GM21390 (cell line): ENCODE results near the gene KCNQ2.

Experiments used
- ATAC-seq: cut with Tn5 transposase; IDR thresholded peaks from one replicate; pipeline ENCODE4 v1.9.1; 2021; ENCODE audit not compliant: unreplicated experiment

The KCNQ2 gene

DNA sequence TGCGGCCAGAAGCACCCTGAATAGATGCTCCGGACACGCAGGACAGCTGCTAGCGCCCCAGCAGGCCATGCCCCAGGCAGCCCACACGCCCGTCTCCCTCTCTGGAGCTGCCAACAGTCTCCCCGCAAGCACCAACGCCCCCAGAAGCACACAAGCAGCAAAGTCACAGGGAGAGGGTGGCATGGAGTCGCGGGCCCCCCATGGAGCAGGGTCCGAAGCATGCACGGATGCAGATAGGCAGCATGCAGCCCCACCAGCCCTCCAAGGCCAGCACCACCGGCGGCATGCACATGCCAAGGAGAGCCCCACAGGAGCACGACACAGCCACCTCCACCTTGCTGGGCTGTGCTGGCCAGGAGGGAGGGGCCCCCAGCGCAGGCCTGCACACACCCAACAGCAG lies 53.8 kb downstream of the KCNQ2 start:
- no peak for ATAC-seq

DNA sequence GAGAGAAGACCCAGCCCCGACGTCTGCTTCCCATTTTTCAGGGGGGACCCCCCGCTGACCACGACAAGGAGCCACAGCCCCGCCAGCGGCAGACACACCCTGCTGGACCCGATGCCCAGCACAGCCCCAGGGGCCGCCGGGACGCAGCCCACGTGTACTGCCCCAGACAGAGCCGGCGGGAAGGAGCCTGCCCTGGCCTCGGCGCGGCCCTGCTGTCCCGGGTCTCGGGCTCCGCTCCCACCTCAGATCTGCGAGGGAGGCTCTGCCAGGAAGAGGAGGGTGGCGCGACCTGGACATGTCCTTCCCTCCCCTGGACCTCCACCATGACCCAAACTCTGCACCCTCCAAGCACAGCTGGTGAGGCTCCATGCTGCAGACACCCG lies 54.7 kb downstream of the KCNQ2 start:
- ATAC-seq, result no peak

DNA sequence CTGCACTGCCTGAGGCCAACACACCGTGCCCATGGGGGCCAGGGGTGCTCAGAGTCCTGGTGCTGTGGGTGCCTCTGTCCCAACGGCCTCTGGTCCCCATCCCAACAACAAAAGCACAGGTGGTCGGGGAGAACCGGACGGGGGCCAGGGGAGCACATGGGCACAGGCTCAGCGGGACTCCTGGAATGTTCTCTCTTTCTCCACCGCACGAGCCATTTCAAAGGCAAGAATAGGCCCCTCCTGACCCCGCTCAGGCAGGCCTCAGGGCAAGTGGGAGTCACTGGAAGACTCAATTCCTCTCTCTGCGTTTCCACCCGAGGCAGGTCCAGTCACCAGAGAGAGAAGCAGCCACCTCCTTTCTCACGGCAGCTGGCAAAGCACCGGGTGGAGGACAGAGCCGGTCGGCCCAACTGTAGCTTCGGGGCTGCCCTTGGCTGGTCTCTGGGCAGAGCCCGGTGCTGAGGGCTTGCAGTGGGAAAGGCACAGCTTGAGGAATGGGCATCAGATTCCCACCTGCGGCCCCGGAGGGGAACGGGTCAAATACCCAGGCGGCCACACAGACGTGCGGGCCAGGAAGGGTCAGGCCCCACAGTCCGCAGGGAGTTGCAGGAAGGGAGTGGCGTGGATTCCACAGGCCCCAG lies 55.2 kb downstream of the KCNQ2 start:
- ATAC-seq, result no peak

DNA sequence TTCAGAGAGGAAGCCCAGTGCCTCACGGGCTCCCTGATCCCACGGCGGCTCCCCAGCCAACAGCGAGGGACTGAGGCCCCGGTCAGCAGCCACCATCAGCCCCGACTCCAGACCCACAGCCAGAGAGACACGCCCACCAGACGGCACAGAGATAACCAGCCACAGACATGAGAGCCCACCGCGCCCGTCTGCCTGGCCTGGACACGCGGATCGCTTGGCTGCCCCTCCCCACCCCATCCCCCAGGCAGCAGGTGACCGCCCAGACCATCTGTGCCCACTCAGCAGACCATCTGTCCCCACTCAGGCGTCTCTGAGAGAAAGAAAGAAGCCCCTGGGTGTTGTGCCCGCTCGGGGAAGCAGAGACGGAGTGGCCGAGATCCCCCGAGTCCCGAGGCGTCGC lies 55.8 kb downstream of the KCNQ2 start:
- ATAC-seq, result no peak

DNA sequence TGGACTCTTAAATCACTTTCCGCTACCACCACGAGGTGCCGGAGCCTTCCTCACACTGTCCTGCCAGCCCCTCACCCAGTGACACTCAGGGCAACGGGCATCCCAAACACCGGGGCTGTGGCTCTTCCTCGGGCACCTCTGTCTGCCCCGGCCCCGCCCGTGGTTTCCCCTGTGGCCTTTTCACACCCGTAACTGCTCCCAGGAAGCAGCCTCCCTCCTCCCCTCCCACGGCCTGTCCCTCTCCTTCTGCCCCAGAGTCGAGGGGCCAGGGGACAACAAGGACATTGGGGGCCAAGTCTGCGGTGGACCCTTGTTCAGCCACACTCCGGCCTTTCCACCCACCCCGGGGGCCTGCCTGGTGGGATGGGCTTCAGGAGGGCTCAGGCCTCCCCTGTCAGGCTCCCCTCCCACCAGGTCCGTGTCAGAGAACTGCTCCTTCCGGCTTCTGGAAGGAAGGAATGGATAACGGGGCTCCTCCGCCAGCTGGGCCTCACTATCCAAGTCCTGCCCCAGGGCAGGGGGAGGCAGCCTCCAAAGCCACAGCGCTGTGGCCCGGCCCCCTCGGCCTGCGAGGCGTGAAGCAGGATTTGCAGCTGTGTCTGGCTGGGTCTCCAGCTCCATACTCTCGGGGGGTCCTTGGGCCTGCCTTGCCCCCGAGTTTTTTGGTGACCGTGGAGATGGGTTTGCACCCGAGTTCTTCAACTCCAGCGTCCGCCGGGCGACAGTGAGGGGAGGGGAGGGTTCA lies 56.6 kb downstream of the KCNQ2 start:
- ATAC-seq, result no peak

DNA sequence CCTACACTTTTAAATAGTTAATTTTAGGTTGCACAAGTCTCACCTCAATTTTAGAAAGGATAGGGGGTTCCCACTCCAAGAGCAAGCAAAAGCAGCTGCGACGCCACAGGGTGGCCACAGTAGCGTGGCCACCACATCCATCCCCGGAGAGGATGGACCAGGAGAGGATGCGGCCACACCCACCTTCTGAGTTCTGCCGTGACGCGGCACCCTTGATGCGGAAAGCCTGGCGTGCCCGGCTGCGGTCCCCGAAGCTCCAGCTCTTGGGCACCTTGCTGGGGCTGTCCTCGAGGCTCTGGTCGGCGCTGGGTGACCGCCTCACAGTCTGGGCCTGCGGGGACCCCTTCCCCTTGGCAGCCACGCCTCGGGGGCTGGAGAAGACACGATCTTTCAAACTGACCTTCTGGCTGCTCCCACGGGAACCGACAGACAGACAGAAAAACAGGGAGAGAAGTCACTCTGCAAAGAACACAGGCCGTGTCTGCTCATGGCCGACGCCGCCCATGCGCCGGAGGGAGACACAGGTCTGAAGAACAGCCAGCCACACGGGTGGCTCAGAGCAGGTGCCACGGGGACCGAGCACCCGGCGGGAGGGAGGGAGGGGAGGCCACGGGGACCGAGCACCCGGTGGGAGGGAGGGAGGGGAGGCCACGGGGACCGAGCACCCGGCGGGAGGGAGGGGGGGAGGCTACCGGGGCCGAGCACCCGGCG lies 57.6 kb downstream of the KCNQ2 start:
- no peak for ATAC-seq

DNA sequence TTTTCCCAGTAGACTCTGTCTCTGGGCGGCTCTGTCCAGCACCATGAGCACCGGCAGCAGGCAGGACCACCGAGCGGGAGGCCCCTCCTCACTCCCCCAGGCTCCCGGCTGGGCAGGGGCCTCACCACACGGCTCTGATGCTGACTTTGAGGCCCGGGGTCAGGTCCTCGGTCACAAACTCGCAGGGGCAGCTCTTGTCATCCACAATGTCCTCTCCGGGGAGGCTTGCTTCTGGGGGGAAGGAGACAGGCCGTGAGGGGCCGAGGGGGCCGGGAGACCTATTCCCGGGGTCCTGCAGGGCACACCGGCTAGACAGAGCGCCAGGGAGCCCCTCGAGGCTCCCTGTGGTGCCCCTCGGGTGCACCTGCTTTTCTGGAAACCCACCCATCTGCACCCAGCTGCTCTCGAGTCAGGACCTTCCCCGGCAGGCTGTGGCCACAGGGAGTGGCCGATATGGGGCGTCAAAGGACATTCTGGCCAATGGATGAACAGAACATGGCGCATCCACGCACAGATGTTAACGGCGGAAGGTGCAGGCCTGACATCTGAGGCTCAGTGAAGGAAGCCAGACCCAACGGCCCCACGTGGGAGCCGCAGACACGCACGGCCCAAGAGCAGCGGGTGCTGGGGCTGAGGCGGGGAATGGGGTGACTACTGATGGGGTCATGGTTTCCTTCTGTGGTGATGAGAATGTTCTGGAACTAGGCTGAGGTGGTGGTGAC lies 58.3 kb downstream of the KCNQ2 start:
- ATAC-seq, result no peak

DNA sequence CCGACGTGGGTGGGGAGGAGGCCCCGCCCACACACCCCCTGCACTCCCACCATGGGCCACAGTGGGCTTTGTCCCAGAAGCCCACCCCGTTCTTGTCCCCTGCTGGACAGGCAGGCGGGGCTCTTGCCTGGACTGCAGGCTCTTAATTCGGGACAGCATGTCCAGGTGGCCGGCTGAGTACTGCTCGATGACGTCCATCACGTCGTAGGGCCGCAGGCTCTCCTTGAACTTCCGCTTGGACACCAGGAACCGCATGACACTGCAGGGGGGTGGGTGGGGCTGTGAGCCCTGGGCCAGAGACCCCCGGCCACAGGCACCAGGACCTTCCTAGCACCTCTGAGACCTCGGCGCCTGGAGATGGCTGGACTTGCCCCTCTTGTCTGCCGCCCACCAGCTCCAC lies 59.1 kb downstream of the KCNQ2 start:
- ATAC-seq, result no peak

DNA sequence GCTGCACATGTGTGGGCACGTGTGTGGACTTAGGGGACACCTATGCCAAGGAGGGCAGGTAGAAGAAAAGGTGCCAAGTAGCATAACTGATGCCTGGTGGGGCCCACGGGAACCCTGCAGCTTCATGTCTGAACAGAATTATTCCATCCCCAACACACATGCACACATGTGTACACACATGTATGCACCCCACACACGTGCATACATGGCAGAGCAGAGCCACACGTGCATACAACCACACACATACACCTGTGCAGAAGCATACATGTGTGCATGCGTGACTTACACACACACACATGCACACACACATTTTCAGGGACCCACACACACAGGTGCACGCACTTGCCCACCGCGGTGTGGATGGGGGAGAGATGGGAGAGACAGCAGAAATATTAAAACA lies 59.6 kb downstream of the KCNQ2 start:
- ATAC-seq, result no peak

DNA sequence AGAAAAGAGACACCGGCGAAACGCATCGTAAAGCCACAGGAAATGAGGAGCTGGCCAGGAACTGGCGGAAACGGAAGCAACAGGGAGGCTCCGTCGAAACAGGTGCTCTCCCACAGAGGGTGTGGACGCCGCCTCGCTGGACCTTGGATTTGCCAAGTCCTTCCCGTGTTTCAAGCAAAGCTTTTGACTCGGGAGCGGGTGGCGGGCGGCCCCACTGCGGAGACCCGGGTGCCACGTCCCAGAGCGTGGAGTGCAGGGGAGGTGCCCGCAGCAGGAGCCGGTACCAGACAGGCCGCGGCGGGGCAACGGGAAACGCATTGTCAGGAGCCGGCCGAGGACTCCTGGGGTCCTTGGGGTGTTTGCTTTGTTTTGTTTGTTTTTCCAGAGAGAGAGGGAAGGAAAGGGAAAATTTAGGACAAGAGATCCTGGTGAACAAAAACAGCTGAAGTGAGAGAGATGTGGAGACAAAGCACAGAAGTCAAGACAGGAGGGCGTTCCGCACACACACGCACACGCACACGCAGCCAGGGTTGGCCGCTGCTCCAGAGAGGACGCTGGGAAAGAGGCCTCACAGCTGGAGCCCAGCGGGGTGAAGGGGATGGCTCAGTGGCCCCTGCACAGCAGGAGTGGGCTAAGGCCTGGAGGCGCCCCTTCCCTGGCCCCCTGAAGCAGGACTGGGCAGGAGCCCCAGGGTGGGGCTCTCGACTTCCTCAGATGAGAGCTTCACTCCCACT lies 60.4 kb downstream of the KCNQ2 start:
- no peak for ATAC-seq

DNA sequence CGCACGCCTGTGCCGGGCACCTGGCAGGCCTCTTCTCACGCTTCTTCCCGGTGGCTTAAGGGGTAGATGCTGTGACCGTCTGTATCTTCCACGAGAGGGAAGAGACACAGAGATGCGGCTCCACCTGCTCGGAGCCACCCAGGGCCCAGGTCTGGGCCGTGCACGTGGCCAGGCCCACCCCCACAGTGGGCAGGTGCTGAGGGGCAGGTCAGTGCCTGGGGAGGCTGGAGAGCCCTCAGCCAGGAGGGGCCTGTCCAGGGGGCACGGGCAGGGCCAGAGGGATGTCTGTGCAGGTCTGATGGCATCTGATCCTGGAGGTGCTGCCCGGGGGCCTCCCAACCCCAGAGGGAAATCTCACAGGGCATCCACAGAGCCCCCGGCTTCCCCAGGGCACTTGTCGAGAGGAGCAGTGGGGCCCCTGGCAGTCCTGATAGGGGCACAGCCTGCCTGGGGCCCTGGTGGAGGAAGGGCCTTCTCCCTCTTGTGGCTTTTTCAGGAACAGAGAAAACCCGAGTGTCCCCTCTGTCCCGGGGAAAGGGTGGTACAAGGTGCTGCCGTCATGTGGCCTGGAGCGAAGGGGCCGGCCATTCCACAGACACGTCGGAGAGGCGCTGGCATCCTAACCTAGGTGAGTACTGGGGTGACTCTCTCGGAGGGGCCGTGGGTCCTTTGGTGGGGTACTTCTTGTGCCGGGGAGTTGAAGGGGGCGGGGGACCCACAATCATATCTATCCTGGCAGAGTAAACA lies 61.1 kb downstream of the KCNQ2 start:
- ATAC-seq, result no peak

DNA sequence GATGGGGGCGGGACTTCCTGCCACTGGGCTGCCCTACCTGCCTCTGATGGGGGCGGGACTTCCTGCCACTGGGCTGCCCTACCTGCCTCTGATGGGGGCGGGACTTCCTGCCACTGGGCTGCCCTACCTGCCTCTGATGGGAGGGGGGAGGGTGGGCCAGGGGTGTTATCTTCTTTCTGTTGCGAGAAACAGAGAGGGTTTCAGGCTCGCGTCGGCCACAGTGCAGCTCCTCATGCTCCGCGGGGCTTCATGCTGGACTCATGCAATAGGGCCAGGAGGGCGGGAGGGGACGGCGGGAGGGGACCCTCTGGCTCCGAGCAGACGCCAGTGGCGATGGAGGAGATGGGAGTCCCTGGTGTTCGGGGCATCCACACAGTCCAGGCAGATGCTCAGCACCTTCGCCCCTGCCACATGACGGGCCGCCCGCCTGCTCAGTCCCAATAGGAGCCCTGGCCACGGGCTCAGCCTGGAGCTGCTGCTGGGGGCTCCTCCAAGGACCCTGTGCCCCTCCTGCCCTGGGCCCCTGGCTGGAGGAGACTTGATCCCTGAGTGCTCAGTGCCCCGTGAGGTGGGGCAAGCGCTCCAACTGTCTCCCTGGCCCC lies 62.5 kb downstream of the KCNQ2 start:
- ATAC-seq, result no peak

DNA sequence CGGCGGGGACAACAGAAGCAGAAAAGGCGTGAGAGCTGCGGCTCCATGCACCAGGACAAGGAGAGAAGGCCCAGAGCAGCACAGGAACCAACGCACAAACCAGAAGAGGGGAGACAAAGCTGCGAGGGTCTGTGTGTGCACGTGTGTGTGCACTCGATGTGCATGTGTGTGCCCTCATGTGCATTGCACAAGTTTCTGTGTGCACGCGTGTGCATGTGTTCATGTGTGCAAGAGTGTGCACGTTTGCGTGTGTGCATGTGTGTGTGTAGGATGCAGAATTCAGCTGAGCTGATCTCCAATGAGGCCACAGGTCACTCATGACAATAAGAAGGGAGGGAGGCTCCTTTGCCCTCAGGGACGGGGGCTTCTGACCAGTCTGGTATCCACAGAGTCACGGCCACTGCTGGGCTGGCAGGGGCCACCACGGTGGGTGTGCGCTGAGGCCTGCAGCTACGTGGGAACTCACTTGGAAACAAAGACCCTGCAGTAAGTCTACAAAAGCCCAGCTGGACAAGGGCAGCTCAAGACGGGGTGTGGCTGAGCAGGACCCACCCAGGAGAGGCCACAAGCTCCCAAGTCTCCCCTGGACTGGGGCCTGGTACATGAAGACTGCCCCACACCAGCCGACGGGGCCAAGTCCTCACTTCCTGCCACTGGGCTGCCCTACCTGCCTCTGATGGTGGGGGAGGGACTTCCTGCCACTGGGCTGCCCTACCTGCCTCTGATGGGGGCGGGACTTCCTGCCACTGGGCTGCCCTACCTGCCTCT lies 63.2 kb downstream of the KCNQ2 start:
- no peak for ATAC-seq

DNA sequence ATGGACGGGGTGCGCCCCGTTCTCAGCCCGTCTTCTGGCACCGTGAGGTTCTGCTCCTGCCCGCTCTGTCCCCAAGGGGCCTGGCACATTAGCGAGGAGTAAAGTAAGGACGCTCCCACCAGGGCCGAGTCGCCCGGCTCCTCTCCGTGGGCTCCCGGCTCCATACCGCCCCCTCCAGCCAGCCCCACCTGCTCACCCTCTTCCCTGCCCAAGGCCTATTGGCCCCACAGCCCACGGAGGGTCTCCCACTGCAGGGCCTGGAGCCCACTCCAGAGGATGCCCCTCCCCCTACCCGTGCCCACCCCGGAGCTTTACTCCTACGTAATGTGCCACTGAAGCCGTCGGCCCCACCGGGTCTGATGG lies 63.8 kb downstream of the KCNQ2 start:
- ATAC-seq, result no peak

DNA sequence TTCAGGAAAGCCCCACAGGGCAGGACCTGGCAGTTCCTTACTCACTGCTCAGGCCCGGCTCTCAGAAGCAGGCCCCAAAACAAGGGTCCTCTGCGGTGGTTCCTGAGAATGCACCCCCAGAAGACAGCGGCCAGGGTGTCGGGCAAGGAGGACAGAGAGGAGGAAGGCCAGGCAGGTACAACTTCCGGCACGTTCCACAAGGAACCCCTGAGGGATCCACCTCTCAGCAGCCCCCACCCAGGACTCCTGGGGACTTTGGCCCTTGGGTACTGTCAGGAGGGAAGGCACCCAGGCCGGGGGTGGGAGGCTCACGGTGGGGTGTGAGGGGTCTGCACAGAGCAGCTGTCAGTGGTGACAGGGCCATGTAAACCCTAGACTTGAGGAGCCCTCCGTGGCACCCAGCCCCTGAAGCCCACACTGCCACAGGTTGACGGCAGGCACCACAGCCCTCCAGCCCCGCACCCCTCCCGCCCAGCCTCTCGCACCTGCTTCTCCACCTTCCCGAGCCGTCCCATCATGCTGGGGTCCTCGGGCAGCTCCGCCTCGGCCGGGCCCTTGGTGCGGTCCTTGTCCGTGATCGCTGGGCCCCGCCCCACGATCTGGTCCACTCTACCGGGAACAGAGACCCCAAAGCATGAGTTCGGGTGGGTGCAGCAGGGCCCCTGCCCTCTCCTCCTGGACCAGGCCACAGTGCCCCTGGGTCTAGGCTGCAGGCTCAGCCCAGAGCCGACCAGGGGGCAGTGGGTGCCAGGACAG lies 64.3 kb downstream of the KCNQ2 start:
- no peak for ATAC-seq

DNA sequence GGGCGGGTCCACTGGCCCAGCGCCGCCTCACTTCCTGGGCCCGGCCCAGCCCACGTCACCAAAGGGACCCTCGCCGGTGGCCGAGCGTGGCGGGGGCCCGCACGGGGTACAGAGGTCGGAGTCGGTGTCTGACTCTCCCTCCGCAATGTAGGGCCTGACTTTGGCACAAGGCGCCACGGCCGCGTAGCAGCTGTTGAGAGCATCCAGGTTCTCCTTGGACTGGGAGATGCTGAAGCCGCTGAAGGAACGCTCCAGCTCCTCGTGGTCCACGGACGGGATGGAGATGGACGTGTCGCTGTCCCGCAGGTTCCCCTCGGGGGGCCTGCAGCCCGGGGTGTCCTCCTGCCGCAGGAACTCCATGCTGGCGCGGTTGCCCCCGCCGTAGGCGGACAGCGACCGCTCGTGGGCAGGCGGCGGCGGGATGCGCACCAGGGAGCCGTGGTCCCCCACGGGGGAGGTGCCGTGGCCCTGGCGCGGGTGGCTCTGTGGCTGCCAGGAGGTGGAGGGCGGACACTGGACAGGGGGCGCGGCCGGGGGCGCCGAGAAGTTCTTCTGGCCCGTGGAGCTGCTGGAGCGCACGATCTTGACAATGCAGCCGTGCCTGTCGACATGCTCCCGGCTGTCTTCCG lies 65.7 kb downstream of the KCNQ2 start:
- ATAC-seq, result no peak

DNA sequence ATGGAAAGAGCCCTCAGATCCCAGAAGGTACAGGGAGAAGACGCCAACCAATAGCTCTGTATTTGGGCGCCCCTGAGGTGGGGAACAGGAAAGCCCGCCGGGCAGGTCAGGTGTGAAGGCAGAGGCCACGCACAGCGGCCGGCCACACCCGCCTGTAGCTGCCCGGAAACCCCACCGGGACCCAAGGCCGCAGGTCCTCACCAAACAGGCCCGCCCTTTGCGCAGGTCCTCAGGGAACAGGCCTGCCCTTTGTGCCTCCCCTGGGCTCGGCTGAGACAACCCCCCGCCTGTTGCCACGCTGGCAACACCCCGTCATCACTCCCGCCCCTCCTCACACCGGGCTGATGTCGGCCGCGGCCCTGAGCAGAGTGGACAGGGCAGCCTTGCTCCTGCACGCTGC lies 66.4 kb downstream of the KCNQ2 start:
- no peak for ATAC-seq

DNA sequence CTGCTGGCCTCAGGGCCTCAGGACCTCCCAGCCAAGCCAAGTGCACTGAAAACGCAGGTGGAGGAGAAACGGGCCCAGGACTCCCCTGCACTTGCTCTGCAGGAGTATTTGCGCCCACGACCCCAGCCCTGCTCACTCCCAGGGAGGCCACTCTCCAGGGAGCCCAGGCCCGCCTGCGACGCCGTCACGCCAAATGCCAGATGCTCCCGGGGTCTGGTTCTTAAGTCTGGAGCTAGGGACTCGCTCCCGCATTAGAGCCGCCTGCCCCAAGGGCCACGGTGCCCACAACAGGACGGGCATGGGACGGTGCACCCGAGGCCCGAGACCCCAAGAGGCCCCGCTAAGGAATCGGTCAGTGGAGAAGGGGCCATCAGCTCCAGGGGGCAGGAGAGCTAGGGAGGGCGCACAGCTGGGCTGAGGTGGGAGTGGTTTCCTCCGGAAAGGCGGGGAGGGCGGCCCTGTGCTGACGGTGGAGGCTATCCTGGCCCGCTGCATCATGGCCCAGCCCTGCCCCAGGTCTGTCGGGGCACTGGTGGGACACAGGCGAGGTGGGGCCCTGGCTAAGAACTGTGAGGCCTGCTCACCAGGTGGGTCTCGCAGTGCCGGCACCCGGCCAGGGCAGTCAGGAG lies 67.2 kb downstream of the KCNQ2 start:
- ATAC-seq, result no peak
